Daoy (cell line): ENCODE results near the gene PSMB1. TPM values are rescaled to one million over a fixed set of nuclear protein-coding genes. Genes with fewer than 3 reads are reported as not detected.
"Not testable (repeated sequence)": the region's sequence is repeated elsewhere in the genome, so short reads cannot be mapped to it uniquely, and the experiment has no call there.

Experiments used
- DNase-seq: peaks from one replicate; pipeline ENCODE4 v3.0.0-alpha.2; 2015; ENCODE audit warnings: low read depth
- total RNA-seq: library from RNA; depleted of rRNA; stranded (reverse); fragments of >200 nt; shearing (Covaris generic); gene quantifications from 2 replicates; pipeline ENCODE4 v1.2.3, GENCODE V29; 2014

PSMB1 gene
- total RNA-seq, 1 experiment from 2014 or later, result 973 TPM

GRCh38 chr6:170535004-170535403 is 18.1 kb downstream of the PSMB1 start:
- DNase-seq, result no peak

- DNase-seq, result no peak
Measured at GRCh38 chr6:170533792-170534191, 19.3 kb downstream of the PSMB1 start.

- DNase-seq, result no peak
Measured at GRCh38 chr6:170532867-170533488, 20.1 kb downstream of the PSMB1 start.

GRCh38 chr6:170529839-170530469 is 23.2 kb downstream of the PSMB1 start:
- peak; percentile 81 for DNase-seq

- not testable (repeated sequence) for DNase-seq
Measured at GRCh38 chr6:170527995-170528394, 25.1 kb downstream of the PSMB1 start.

GRCh38 chr6:170525795-170526194 is 27.3 kb downstream of the PSMB1 start:
- no peak for DNase-seq

GRCh38 chr6:170524172-170524502 is 29.0 kb downstream of the PSMB1 start:
- no peak for DNase-seq

GRCh38 chr6:170523256-170524171 is 29.6 kb downstream of the PSMB1 start:
- no peak for DNase-seq

GRCh38 chr6:170522565-170523183 is 30.4 kb downstream of the PSMB1 start:
- peak; percentile 36 for DNase-seq

GRCh38 chr6:170516783-170517616 is 36.1 kb downstream of the PSMB1 start:
- DNase-seq, result peak; percentile 78

- DNase-seq, result no peak
Measured at GRCh38 chr6:170514908-170515307, 38.2 kb downstream of the PSMB1 start.

GRCh38 chr6:170512249-170512648 is 40.9 kb downstream of the PSMB1 start:
- DNase-seq, result no peak

- no peak for DNase-seq
Measured at GRCh38 chr6:170510631-170511030, 42.5 kb downstream of the PSMB1 start.

GRCh38 chr6:170509723-170510018 is 43.4 kb downstream of the PSMB1 start:
- DNase-seq, result no peak

- not testable (repeated sequence) for DNase-seq
Measured at GRCh38 chr6:170508892-170509722, 44.0 kb downstream of the PSMB1 start.

GRCh38 chr6:170508275-170508674 is 44.8 kb downstream of the PSMB1 start:
- DNase-seq, result not testable (repeated sequence)

GRCh38 chr6:170507728-170508127 is 45.4 kb downstream of the PSMB1 start:
- not testable (repeated sequence) for DNase-seq

- no peak for DNase-seq
Measured at GRCh38 chr6:170506446-170506845, 46.7 kb downstream of the PSMB1 start.

GRCh38 chr6:170505306-170505705 is 47.8 kb downstream of the PSMB1 start:
- DNase-seq, result no peak

GRCh38 chr6:170504479-170504878 is 48.6 kb downstream of the PSMB1 start:
- DNase-seq, result no peak

GRCh38 chr6:170503414-170503761 is 49.7 kb downstream of the PSMB1 start:
- DNase-seq, result no peak
